Measurements from ENCODE around the gene BACH1. TPM values are rescaled to one million over a fixed set of nuclear protein-coding genes. Genes with fewer than 3 reads are reported as not detected.

Gene BACH1
- total RNA-seq, 1 donor from 2014 or later: 49.4 TPM

DNA sequence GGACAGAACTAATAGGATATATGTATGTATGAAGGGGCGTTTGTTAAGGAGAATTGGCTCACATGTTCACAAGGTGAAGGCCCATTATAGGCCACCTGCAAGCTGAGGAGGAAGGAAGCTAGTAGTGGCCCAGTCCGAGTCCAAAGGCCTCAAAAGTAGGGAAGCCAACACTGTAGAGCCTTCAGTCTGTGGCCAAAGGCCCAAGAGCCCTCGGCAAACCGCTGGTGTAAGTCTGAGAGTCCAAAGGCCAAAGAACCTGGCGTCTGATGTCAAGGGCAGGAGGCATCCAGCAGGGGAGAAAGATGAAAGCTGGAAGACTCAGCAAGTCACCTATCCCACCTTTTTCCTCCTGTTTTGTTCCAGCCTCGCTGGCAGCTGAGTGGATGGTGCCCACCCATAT is 24.5 kb downstream of the BACH1 start:
- no peak overlapping the region for H3K4me3 Mint-ChIP-seq (ENCODE audit: unreplicated experiment)
- peaks cover 15% of the 10 kb centered on the region for H3K36me3 Mint-ChIP-seq (ENCODE audit: low read depth, unreplicated experiment)
- no peak overlapping the region for H3K27ac Mint-ChIP-seq (ENCODE audit: unreplicated experiment)
- TF ChIP-seq, protein P1, sequence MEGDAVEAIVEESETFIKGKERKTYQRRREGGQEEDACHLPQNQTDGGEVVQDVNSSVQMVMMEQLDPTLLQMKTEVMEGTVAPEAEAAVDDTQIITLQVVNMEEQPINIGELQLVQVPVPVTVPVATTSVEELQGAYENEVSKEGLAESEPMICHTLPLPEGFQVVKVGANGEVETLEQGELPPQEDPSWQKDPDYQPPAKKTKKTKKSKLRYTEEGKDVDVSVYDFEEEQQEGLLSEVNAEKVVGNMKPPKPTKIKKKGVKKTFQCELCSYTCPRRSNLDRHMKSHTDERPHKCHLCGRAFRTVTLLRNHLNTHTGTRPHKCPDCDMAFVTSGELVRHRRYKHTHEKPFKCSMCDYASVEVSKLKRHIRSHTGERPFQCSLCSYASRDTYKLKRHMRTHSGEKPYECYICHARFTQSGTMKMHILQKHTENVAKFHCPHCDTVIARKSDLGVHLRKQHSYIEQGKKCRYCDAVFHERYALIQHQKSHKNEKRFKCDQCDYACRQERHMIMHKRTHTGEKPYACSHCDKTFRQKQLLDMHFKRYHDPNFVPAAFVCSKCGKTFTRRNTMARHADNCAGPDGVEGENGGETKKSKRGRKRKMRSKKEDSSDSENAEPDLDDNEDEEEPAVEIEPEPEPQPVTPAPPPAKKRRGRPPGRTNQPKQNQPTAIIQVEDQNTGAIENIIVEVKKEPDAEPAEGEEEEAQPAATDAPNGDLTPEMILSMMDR (IDR thresholded peaks at IDR 0.05; ENCODE audit: unreplicated experiment): no peak
- no peaks in the 10 kb centered on the region for H3K4me1 Mint-ChIP-seq (ENCODE audit: unreplicated experiment)
- no peak for DNase-seq (ENCODE audit: low spot score)
- no peaks in the 10 kb centered on the region for H3K9me3 Mint-ChIP-seq (ENCODE audit: unreplicated experiment)
- no peaks in the 10 kb centered on the region for H3K27me3 Mint-ChIP-seq (ENCODE audit: unreplicated experiment)

DNA sequence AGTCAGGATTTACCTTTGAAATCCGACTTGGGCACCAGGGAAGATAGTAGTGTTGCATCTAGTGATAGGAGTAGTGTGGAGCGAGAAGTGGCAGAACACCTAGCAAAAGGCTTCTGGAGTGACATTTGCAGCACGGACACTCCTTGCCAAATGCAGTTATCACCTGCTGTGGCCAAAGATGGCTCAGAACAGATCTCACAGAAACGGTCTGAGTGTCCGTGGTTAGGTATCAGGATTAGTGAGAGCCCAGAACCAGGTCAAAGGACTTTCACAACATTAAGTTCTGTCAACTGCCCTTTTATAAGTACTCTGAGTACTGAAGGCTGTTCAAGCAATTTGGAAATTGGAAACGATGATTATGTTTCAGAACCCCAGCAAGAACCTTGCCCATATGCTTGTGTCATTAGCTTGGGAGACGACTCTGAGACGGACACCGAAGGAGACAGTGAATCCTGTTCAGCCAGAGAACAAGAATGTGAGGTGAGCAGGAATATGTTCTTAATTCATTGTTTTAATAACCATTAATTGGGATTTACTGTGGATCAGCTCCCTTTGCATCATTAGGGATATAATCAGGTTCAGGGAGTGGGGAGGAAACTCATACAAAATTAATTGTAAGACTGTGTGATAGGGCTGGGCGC is 28.3 kb downstream of the BACH1 start:
- Mint-ChIP-seq H3K27me3 (ENCODE audit: unreplicated experiment) (no peaks in the 10 kb centered on the region), H3K9me3 (ENCODE audit: unreplicated experiment) (no peaks in the 10 kb centered on the region), H3K27ac (ENCODE audit: unreplicated experiment) (no peak overlapping the region), H3K4me1 (ENCODE audit: unreplicated experiment) (no peaks in the 10 kb centered on the region), H3K4me3 (ENCODE audit: unreplicated experiment) (no peak overlapping the region), H3K36me3 (ENCODE audit: low read depth, unreplicated experiment) (peaks cover 12% of the 10 kb centered on the region)
- TF ChIP-seq, protein P1 (IDR thresholded peaks at IDR 0.05; ENCODE audit: unreplicated experiment): no peak
- DNase-seq (ENCODE audit: low spot score): no peak

DNA sequence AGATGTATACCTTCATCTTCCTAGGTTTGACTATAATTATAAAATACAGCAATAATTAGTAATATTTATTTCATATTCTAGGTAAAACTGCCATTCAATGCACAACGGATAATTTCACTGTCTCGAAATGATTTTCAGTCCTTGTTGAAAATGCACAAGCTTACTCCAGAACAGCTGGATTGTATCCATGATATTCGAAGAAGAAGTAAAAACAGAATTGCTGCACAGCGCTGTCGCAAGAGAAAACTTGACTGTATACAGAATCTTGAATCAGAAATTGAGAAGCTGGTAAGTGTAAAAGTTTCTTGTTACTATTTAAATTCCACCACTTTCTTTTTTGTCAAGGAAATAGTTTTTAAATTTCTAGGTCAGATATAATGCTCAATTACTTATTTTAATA is 30.7 kb downstream of the BACH1 start:
- no peak for DNase-seq (ENCODE audit: low spot score)
- peaks cover 13% of the 10 kb centered on the region for H3K36me3 Mint-ChIP-seq (ENCODE audit: low read depth, unreplicated experiment)
- TF ChIP-seq, protein P1 (IDR thresholded peaks at IDR 0.05; ENCODE audit: unreplicated experiment): no peak
- H3K4me3 Mint-ChIP-seq (ENCODE audit: unreplicated experiment): no peak overlapping the region
- H3K9me3 Mint-ChIP-seq (ENCODE audit: unreplicated experiment): no peaks in the 10 kb centered on the region
- no peaks in the 10 kb centered on the region for H3K27me3 Mint-ChIP-seq (ENCODE audit: unreplicated experiment)
- no peak overlapping the region for H3K27ac Mint-ChIP-seq (ENCODE audit: unreplicated experiment)
- H3K4me1 Mint-ChIP-seq (ENCODE audit: unreplicated experiment): no peaks in the 10 kb centered on the region

DNA sequence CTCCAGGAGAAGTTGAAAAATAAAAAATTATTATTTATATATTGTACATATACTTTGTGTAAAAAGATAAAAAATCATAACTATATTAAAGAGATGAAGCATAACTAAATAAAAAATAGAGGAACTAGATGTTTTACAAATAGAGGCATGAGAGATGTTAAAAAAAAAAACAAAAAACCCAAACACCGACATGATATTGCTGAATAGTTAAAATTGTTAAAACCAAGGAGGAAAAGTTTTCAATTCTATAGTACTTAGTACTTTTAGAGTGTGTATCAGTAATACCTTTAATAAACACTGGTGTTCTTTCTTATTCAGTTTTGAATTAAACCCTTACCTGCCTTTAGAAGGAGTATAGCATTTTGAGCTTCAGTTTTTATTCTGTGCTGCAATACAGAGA is 32.1 kb downstream of the BACH1 start:
- H3K9me3 Mint-ChIP-seq (ENCODE audit: unreplicated experiment): no peaks in the 10 kb centered on the region
- H3K36me3 Mint-ChIP-seq (ENCODE audit: low read depth, unreplicated experiment): peaks cover 12% of the 10 kb centered on the region
- H3K4me3 Mint-ChIP-seq (ENCODE audit: unreplicated experiment): no peak overlapping the region
- no peaks in the 10 kb centered on the region for H3K4me1 Mint-ChIP-seq (ENCODE audit: unreplicated experiment)
- H3K27ac Mint-ChIP-seq (ENCODE audit: unreplicated experiment): no peak overlapping the region
- DNase-seq (ENCODE audit: low spot score): no peak
- TF ChIP-seq, protein P1 (IDR thresholded peaks at IDR 0.05; ENCODE audit: unreplicated experiment): no peak
- no peaks in the 10 kb centered on the region for H3K27me3 Mint-ChIP-seq (ENCODE audit: unreplicated experiment)

DNA sequence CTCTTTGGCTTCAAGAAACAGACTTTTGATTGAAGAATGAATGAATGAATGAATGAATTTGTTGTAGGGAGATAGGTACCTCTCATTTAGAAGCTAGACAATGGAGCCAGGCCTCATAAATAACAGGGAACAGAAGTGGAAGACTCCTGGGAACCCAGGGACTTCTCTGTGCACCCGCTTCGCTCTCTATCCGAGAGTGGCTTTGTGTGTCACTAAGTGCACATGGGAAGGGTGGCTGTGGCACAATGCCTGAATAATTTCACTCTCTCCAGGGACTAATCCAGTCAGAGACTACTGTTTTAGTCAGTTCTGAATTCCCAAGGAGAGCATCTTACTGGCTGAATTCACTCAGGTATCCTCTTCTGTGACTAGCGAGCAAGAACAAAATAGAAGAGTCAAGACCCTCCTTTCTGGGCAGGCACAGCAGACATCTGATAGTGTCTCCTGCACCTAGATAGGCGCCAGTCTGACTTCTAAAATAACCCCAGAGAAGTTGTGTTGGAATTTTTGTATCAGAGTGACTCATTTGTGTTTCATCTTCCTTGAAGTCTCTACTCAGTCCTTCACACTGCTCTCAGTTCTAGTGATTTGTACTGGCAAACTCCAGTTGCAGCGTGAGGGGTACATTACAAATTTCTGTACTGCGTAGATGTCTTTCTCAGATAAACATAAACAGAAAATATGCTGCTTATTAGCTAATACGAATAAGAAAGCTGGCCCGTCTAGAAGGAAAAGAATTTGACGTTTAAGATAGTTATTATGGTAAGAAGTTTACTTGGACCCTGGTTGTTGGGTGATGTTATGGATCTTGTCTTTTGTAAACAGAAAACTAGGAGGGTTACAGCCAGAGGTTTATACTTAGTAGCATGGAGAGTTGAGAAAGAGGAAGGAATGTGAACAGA is 34.0 kb downstream of the BACH1 start:
- H3K27me3 Mint-ChIP-seq (ENCODE audit: unreplicated experiment): no peaks in the 10 kb centered on the region
- no peak overlapping the region for H3K27ac Mint-ChIP-seq (ENCODE audit: unreplicated experiment)
- peaks cover 4% of the 10 kb centered on the region for H3K36me3 Mint-ChIP-seq (ENCODE audit: low read depth, unreplicated experiment)
- TF ChIP-seq, protein P1 (IDR thresholded peaks at IDR 0.05; ENCODE audit: unreplicated experiment): no peak
- DNase-seq (ENCODE audit: low spot score): no peak
- H3K4me1 Mint-ChIP-seq (ENCODE audit: unreplicated experiment): no peaks in the 10 kb centered on the region
- H3K9me3 Mint-ChIP-seq (ENCODE audit: unreplicated experiment): no peaks in the 10 kb centered on the region
- H3K4me3 Mint-ChIP-seq (ENCODE audit: unreplicated experiment): no peak overlapping the region
